ENCODE results near the gene ADM2.

DNA sequence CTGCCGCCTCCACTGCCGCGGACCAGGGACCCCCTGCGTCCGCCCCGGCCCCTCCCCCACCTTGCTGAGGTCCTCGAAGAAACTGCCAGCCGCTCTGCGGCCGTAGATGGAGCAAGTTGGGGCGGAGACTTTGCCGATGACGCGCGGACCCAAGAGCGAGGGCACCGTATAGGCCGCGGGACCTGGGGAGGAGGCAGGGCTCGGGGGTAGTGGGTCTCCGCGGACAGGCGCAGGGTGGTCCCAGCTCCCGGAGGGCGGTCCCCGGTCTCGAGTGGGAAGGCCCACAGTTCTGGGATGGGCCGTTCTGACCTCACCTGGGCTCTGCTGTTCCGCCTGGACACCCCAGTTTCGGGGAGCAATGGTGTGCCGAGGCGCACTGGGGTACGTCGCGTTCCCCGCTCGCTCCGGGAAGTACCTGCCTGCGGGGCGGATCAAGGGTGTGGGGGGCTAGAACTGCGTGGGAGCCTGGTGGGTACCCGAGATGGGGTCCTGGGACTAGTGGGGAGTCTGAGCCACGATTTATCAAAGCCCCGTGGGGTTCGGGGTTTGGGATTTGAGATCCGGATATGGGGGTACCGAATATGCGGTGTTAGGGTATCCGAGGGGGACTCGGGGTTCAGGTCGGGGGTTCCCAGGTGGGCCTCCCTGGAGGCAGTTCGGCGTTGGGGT lies 49.7 kb downstream of the ADM2 start:
- TF ChIP-seq SUZ12 (IDR thresholded peaks at IDR 0.05) (no peak), HDGF (IDR thresholded peaks at IDR 0.05; ENCODE audit: borderline replicate concordance) (no peak), ELF4 (IDR thresholded peaks at IDR 0.05) (no peak), TARDBP (IDR thresholded peaks at IDR 0.05) (no peak), FOXM1 (IDR thresholded peaks at IDR 0.05; ENCODE audit: borderline replicate concordance) (no peak), ARNT (IDR thresholded peaks at IDR 0.05) (no peak), BHLHE40 (IDR thresholded peaks at IDR 0.05; ENCODE audit: borderline replicate concordance) (no peak), LEF1 (IDR thresholded peaks at IDR 0.05; ENCODE audit: borderline replicate concordance) (no peak), FOXA1 (IDR thresholded peaks at IDR 0.05) (no peak)

Data from HEK293T (cell line).